OCI-LY3 (cell line): ENCODE data around the gene HEY2.

Experiments used
- H2AFZ ChIP-seq: fragments of 200-600, 300-600 bp; shearing (Covaris generic); 2 replicates; pipeline ENCODE4 v1.6.0; 2014; ENCODE audit warnings: antibody characterized with exemption, low read depth, low read length
- H3K27ac ChIP-seq: fragments of 200-600, 300-600 bp; sonication (generic); 2 replicates; pipeline ENCODE4 v1.5.1; 2014; ENCODE audit warnings: mild to moderate bottlenecking, low read length, moderate library complexity, mixed read lengths
- H3K27me3 ChIP-seq: fragments of 200-600, 300-600 bp; sonication (generic); 2 replicates; pipeline ENCODE4 v1.6.1; 2014; ENCODE audit warnings: low read depth, low read length, mixed read lengths
- H3K36me3 ChIP-seq: fragments of 200-600, 300-600 bp; sonication (generic); replicated peaks from 2 replicates; pipeline ENCODE3; 2014; ENCODE audit warnings: low read depth, low read length, mixed read lengths
- H3K4me1 ChIP-seq: fragments of 300-600, 200-600 bp; sonication (generic); 2 replicates; pipeline ENCODE4 v1.6.1; 2014; ENCODE audit warnings: low read length, mixed read lengths
- H3K4me2 ChIP-seq: fragments of 200-600, 300-600 bp; sonication (generic); 2 replicates; pipeline ENCODE4 v1.6.1; 2014; ENCODE audit warnings: low read length, mixed read lengths
- H3K4me3 ChIP-seq: fragments of 300-600, 200-600 bp; sonication (generic); 2 replicates; pipeline ENCODE4 v1.5.1; 2014; ENCODE audit warnings: antibody characterized with exemption, mild to moderate bottlenecking, low read length, moderate library complexity
- H3K79me2 ChIP-seq: fragments of 300-600, 200-600 bp; shearing (Covaris generic); 2 replicates; pipeline ENCODE4 v1.6.1; 2014; ENCODE audit warnings: mild to moderate bottlenecking, low read length, mixed read lengths
- H3K9ac ChIP-seq: fragments of 300-600, 200-600 bp; shearing (Covaris generic); 2 replicates; pipeline ENCODE4 v1.6.0; 2014; ENCODE audit warnings: mild to moderate bottlenecking, low read length, moderate library complexity
- H3K9me3 ChIP-seq: fragments of 200-600, 300-600 bp; shearing (Covaris generic); 2 replicates; pipeline ENCODE4 v1.6.1; 2014; ENCODE audit warnings: low read length, mixed read lengths; ENCODE audit not compliant: insufficient read depth
- H4K20me1 ChIP-seq: fragments of 200-600, 300-600 bp; sonication (generic); 2 replicates; pipeline ENCODE4 v1.6.1; 2016; ENCODE audit warnings: low read length, mixed read lengths; ENCODE audit not compliant: insufficient read depth
- CTCF ChIP-seq: fragments of 200-600, 300-600 bp; sonication (generic); IDR thresholded peaks from 2 replicates; pipeline ENCODE4 v1.5.1; 2014; ENCODE audit warnings: antibody characterized with exemption, low read length, low read depth
- EZH2phosphoT487 ChIP-seq: fragments of 200-600 bp; shearing (Covaris generic); IDR thresholded peaks from 2 replicates; pipeline ENCODE4 v1.6.1; 2018; ENCODE audit warnings: antibody characterized with exemption, mixed run types, low read depth

HEY2 gene

GRCh38 chr6:125750692-125751333 is 1.4 kb downstream of the HEY2 start:
- TF ChIP-seq EZH2phosphoT487 (no peak), CTCF (no peak)
- Histone ChIP-seq H3K36me3 (no peaks in the 10 kb centered on the region), H3K4me1 (peaks cover 31% of the 10 kb centered on the region), H3K27ac (no peak overlapping the region), H3K9me3 (no peaks in the 10 kb centered on the region), H2AFZ (no peak overlapping the region), H3K9ac (no peak overlapping the region), H3K4me2 (peak overlapping the region; percentile 26; the same call in 1 of the 2 replicates), H3K79me2 (no peaks in the 10 kb centered on the region), H4K20me1 (no peaks in the 10 kb centered on the region), H3K4me3 (no peak overlapping the region), H3K27me3 (peaks cover 68% of the 10 kb centered on the region)

- Histone ChIP-seq H3K27me3 (peaks cover 62% of the 10 kb centered on the region), H3K79me2 (no peaks in the 10 kb centered on the region), H3K36me3 (no peaks in the 10 kb centered on the region), H4K20me1 (no peaks in the 10 kb centered on the region), H2AFZ (no peak overlapping the region), H3K9ac (no peak overlapping the region), H3K4me3 (no peak overlapping the region), H3K27ac (no peak overlapping the region), H3K4me1 (peaks cover 31% of the 10 kb centered on the region), H3K4me2 (peak overlapping the region; percentile 26; the same call in 1 of the 2 replicates), H3K9me3 (no peaks in the 10 kb centered on the region)
- TF ChIP-seq CTCF = no peak
- no peak for TF ChIP-seq EZH2phosphoT487
Measured at GRCh38 chr6:125751334-125751916, 2.0 kb downstream of the HEY2 start.

- Histone ChIP-seq H3K79me2 (no peaks in the 10 kb centered on the region), H3K27ac (no peak overlapping the region), H3K9me3 (no peaks in the 10 kb centered on the region), H2AFZ (no peak overlapping the region), H3K4me2 (no peak overlapping the region), H3K4me3 (no peak overlapping the region), H3K4me1 (peaks cover 28% of the 10 kb centered on the region), H3K9ac (no peak overlapping the region), H3K36me3 (no peaks in the 10 kb centered on the region), H4K20me1 (no peaks in the 10 kb centered on the region), H3K27me3 (peaks cover 55% of the 10 kb centered on the region)
- TF ChIP-seq EZH2phosphoT487 (no peak), CTCF (no peak)
Measured at GRCh38 chr6:125752773-125753172, 3.3 kb downstream of the HEY2 start.

- Histone ChIP-seq H2AFZ (no peak overlapping the region), H3K4me1 (peaks cover 22% of the 10 kb centered on the region), H3K27ac (no peak overlapping the region), H3K79me2 (no peaks in the 10 kb centered on the region), H3K36me3 (no peaks in the 10 kb centered on the region), H4K20me1 (no peaks in the 10 kb centered on the region), H3K4me3 (no peak overlapping the region), H3K4me2 (no peak overlapping the region; the same call in 1 of the 2 replicates), H3K9ac (no peak overlapping the region), H3K27me3 (peaks cover 49% of the 10 kb centered on the region), H3K9me3 (no peaks in the 10 kb centered on the region)
- peak; percentile 53 for TF ChIP-seq CTCF
- TF ChIP-seq EZH2phosphoT487 = no peak
Measured at GRCh38 chr6:125753218-125753936, 3.9 kb downstream of the HEY2 start.
